Right kidney (tissue), 1 donor: ENCODE results near the gene TUBB3.
"Not testable (repeated sequence)": the region's sequence is repeated elsewhere in the genome, so short reads cannot be mapped to it uniquely, and the experiment has no call there.

Experiments
- DNase-seq: peaks from one replicate; pipeline ENCODE4 v3.0.0-alpha.2; 2016

Gene TUBB3

DNA sequence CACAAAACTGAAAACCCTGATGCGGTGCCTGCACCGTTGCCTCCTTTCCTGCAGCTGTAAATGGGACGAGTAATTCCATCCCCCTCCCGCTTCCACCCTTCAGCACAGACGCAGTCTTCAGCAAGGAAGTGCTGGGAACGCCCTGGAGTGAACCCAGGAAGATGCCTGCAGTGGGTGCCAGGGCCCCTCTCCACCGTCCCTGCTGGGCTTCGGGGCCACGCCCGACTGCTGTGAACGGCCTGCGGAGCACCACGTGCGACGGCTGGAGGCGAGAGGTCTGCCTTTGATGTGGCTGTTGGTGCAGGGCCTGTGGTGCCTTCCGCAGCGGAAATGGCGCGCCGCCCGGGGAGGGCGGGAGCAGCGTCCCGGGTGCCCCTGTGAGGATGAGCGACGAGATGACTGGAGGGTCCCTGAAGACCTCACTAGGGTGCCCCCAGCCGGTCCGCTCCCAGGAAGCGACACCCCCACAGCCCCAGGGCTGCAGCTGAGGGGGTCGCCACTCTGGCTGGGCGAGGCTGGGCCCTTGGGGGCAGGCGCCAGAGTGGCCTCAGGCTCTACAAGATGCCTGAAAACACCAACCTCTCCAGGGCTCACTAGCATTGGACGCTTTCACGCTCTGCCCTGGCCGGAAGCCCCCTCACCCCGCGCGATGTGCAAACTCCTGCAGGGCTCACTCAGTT, 5.2 kb upstream of the TUBB3 start:
- DNase-seq = peak; percentile 76

GRCh38 chr16:89918453-89919347, 4.4 kb upstream of the TUBB3 start, which contains the start of gene MC1R:
Gene MC1R (plus strand): TSS chr16:89918862. CDS start chr16:89919259, 397 bp downstream.
- DNase-seq = peak; percentile 51

GRCh38 chr16:89919535-89920406, 3.4 kb upstream of the TUBB3 start:
- no peak for DNase-seq

DNA sequence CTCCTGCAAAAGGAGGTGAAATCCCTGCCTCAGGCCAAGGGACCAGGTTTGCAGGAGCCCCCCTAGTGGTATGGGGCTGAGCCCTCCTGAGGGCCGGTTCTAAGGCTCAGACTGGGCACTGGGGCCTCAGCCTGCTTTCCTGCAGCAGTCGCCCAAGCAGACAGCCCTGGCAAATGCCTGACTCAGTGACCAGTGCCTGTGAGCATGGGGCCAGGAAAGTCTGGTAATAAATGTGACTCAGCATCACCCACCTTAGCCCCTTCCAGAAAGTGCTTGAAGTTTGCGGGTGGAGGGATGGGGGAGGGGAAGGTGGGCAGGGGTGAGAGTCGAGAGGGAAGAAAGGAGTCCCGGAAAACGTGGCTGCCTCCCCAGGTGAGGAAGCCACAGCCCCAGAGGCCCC, 2.4 kb upstream of the TUBB3 start:
- DNase-seq = no peak

DNA sequence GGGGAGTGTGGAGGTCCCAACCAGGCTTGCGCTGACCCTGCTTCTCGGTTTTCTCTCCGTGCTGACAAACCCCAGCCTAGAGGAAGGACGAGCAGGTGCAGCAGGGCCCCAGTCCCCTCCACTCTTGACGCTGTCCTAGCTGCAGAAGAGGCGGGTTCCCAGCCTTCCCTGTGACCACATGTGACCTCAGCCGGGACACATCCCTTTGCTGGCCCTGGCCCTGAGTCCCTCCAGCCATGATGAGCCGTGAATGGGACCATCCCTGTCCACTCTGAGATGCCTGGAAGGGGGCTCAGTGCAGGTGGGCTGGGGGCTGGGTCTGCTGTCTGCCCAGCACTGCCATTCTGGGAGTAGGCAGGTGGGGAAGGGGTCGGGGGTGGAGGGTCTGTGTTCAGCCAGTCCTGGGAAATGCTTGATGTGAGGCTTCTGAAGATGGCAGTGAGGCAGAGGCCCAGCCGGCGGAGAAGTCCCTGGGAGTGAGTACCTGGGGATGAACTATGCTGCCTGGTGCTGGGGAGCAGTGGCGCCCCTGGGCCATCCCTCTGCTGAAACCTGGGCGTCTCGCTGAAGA, 1.9 kb upstream of the TUBB3 start:
- DNase-seq = no peak

GRCh38 chr16:89921702-89922476, 1.3 kb upstream of the TUBB3 start:
- DNase-seq = peak; percentile 49

GRCh38 chr16:89922477-89922883, 662 bp upstream of the TUBB3 start:
- DNase-seq = peak; percentile 56

GRCh38 chr16:89923640-89924296, 626 bp downstream of the TUBB3 start:
- DNase-seq = no peak

DNA sequence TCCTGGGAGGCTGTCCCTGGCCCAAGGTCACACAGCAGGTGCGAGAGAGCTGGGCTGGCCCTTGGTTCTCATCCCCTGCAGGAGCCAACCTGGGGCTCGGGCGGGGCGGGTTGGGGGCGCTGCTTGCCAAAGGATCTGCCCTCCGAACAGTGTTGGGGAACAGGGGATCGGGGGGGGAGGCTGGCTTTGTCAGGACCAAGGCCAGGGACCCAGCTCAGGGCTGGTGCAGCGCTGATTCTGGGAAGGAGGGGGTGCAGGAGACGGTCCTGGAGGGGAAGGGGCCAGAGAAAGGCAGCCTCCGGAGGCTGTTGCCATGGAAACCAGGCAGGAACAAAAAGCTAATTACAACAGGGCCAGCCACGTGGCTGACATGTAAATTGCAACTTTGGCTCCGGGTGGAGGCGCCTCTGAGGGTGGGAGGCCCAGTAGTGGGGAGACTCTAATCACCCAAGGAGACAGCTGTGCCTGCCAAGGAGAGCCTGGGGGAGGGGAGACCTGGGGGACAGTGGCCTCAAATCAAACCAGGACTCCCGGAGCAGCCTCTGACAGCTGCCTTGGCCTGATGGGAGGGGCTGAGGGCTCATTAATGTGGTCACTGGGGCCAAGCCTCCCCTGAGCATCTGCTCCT, 1.3 kb downstream of the TUBB3 start:
- DNase-seq = peak; percentile 41

GRCh38 chr16:89924925-89925307, 1.8 kb downstream of the TUBB3 start:
- DNase-seq = no peak

GRCh38 chr16:89925596-89926079, 2.5 kb downstream of the TUBB3 start:
- no peak for DNase-seq

DNA sequence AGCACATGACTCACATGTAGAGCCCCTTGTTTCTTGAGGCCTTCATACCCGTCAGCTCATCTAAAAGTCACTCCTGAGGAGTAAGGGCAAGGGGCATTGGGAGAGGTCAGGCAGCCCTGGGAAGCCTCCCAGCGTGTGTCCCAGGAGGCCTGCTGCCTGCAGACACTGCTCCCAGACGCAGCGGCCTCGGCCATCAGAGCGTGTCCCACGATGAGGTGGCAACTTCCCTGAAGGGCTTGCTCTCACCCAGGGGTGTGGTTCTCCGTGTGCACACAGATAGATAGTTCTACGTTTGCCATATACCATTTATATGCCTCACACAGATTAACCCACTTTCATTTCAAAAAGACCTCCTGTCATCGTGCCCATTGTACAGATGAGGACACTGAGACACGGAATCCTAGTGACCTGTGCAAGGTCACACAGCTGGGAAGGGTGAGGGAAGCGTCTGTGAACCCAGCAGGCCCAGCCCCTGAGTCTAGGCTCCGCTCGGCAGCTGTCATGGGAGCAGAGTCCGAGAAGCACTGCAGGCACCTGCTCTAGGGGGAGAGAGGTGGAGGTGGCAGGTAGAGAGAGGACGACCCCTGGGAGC, 8.3 kb downstream of the TUBB3 start:
- DNase-seq = no peak

DNA sequence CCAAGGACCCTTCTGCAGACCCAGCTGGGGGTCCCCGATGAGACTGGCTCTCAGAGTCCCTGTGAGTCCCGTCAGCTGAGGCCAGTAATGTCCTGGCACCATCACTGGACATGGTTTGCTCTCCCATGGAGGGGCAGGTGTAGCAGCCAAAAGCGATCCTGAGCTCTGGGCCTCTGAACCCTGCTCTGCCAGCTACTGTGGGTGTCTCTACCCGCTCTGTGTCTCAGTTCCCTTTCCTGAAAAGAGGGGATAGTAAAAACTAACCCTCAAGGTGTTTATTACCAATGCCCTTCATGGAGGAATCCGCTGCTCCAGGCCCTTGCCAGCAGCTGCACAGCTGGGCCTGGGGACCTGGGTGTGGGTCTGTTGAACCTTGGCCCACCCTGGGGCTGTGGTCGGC, 8.8 kb downstream of the TUBB3 start:
- DNase-seq = no peak

GRCh38 chr16:89934019-89934418, 10.9 kb downstream of the TUBB3 start:
- DNase-seq = not testable (repeated sequence)

DNA sequence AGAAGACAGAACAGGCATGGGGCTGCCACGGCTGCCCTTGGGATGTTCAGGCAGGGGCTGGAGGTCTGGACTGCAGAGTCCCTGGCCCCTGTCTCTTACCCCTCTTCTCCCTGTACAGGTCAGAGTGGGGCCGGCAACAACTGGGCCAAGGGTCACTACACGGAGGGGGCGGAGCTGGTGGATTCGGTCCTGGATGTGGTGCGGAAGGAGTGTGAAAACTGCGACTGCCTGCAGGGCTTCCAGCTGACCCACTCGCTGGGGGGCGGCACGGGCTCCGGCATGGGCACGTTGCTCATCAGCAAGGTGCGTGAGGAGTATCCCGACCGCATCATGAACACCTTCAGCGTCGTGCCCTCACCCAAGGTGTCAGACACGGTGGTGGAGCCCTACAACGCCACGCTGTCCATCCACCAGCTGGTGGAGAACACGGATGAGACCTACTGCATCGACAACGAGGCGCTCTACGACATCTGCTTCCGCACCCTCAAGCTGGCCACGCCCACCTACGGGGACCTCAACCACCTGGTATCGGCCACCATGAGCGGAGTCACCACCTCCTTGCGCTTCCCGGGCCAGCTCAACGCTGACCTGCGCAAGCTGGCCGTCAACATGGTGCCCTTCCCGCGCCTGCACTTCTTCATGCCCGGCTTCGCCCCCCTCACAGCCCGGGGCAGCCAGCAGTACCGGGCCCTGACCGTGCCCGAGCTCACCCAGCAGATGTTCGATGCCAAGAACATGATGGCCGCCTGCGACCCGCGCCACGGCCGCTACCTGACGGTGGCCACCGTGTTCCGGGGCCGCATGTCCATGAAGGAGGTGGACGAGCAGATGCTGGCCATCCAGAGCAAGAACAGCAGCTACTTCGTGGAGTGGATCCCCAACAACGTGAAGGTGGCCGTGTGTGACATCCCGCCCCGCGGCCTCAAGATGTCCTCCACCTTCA, 11.7 kb downstream of the TUBB3 start:
- DNase-seq = no peak

- not testable (repeated sequence) for DNase-seq
Observed at GRCh38 chr16:89935620-89936019, 12.5 kb downstream of the TUBB3 start.

DNA sequence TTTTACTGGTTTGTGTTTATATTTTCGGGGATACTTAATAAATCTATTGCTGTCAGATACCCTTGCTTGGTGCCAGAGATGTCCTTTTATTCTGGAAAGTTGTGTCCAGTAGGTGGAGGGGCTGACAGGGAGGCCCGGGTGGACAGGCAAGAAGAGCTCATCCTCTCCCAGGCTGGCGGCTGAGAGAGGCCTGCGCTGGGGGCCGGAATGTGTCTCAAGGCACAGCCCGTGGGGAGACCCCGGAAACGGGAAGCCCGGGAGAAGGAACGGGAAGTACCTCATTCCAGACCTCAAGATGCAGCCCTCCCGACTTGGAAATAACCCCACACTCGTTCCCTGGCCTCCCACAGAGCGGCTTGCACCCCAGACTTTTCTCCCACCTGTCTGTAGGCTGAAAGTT, 12.9 kb downstream of the TUBB3 start:
- no peak for DNase-seq

DNA sequence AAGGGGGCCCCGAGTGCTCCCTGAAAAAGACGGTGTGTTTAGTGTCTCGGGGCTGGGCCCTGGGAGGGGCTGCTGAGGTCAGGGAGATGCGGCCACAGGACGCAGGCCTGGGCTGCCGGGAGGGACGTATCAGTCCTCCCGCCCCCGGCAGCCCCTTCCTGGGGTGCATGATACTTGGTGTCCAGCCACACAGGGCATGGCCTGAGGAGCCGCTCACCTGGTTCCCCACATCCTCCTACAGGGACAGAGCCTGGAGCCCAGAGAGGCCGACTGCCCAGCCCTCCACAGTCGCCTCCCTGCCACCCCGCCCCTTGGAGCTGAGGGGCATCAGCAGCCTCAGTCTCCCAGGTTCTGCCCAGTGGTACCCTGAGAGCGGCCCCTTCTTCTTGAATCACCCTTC, 13.4 kb downstream of the TUBB3 start:
- DNase-seq = no peak

DNA sequence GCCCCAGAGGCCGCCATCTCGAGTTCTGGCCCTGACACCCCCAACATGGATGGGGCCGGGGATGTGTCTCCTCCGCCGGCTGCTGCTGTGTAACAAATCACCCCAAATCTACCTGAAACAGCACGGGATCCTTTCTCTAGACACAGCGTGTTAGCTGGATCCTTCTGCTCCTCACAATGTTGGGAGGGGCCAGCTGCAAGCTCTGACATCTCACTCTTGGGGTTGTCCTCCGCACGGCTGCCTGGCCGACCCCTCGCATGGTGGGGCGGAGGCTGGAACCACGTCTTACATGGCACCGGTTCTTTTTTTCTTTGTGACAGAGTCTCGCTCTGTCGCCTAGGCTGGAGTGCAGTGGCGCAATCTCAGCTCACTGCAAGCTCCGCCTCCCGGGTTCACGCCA, 13.8 kb downstream of the TUBB3 start:
- DNase-seq = no peak
